GM13976 (cell line): ENCODE results near the gene R3HDM2.

Experiments used
- DNase-seq: peaks from one replicate; pipeline ENCODE4 v3.0.0; 2012; ENCODE audit warnings: low spot score
- CTCF ChIP-seq: IDR thresholded peaks from 2 replicates; pipeline ENCODE4 v1.5.1; 2012; ENCODE audit warnings: borderline replicate concordance, mild to moderate bottlenecking; ENCODE audit not compliant: insufficient read depth; ENCODE audit errors: extremely low read depth, missing control alignments, control extremely low read depth
- in situ Hi-C: fragments of 300-500 bp; cut with MboI; formaldehyde crosslinking; loops from one replicate; pipeline ENCODE4 v1.12.0; 2022; ENCODE audit warnings: low sequenced_read_pairs, mixed read lengths, inconsistent platforms; ENCODE audit not compliant: unreplicated experiment

R3HDM2 gene

GRCh38 chr12:57212701-57213057 lies 218.2 kb downstream of the R3HDM2 start:
- no peak for TF ChIP-seq CTCF
- in situ Hi-C loops = no loop called here
- no peak for DNase-seq

GRCh38 chr12:57211791-57212700 lies 218.8 kb downstream of the R3HDM2 start:
- in situ Hi-C loops = no loop called here
- DNase-seq = no peak
- TF ChIP-seq CTCF = no peak

GRCh38 chr12:57210926-57211692 lies 219.7 kb downstream of the R3HDM2 start:
- in situ Hi-C loops = no loop called here
- no peak for TF ChIP-seq CTCF
- no peak for DNase-seq

- no peak for DNase-seq
- TF ChIP-seq CTCF = no peak
- in situ Hi-C loops = no loop called here
Observed at GRCh38 chr12:57210461-57210860, 220.4 kb downstream of the R3HDM2 start.

GRCh38 chr12:57209916-57210315 lies 220.9 kb downstream of the R3HDM2 start:
- in situ Hi-C loops = no loop called here
- TF ChIP-seq CTCF = no peak
- DNase-seq = no peak

GRCh38 chr12:57208631-57209282 lies 222.1 kb downstream of the R3HDM2 start:
- in situ Hi-C loops = no loop called here
- no peak for TF ChIP-seq CTCF
- no peak for DNase-seq
